SU-DHL-6 (cell line): ENCODE results near the gene SPACA9.

Experiments
- H2AFZ ChIP-seq: fragments of 200-600 bp; sonication (generic); 2 replicates; pipeline ENCODE4 v1.6.1; 2014; ENCODE audit warnings: low read depth, mild to moderate bottlenecking, moderate library complexity, mixed read lengths, antibody characterized with exemption, low read length; ENCODE audit not compliant: severe bottlenecking
- H3F3A ChIP-seq: fragments of 200-600 bp; shearing (Covaris generic); 2 replicates; pipeline ENCODE4 v1.6.0; 2016; ENCODE audit warnings: antibody characterized with exemption, mild to moderate bottlenecking; ENCODE audit not compliant: insufficient read depth
- H3K27ac ChIP-seq: fragments of 200-600 bp; sonication (generic); 2 replicates; pipeline ENCODE4 v1.5.1; 2016; ENCODE audit warnings: low read depth, mild to moderate bottlenecking, low read length, moderate library complexity, mixed read lengths
- H3K27me3 ChIP-seq: fragments of 200-600 bp; sonication (generic), shearing (Covaris generic); 2 replicates; pipeline ENCODE4 v1.6.0; 2014; ENCODE audit warnings: mild to moderate bottlenecking, low read length
- H3K36me3 ChIP-seq: fragments of 200-600 bp; sonication (generic); 2 replicates; pipeline ENCODE4 v1.6.1; 2014; ENCODE audit warnings: mild to moderate bottlenecking, low read length, mixed read lengths
- H3K4me2 ChIP-seq: fragments of 300-600, 200-600 bp; shearing (Covaris generic), sonication (generic); 2 replicates; pipeline ENCODE4 v1.6.0; 2014; ENCODE audit warnings: low read length, low read depth, mild to moderate bottlenecking; ENCODE audit not compliant: poor library complexity, severe bottlenecking
- H3K4me3 ChIP-seq: fragments of 200-600 bp; sonication (generic); 2 replicates; pipeline ENCODE4 v1.5.1; 2014; ENCODE audit warnings: antibody characterized with exemption, low read length, mild to moderate bottlenecking, mixed read lengths; ENCODE audit not compliant: insufficient read depth, poor library complexity, severe bottlenecking
- H3K79me2 ChIP-seq: fragments of 200-600 bp; sonication (generic); 2 replicates; pipeline ENCODE4 v1.6.1; 2014; ENCODE audit warnings: mild to moderate bottlenecking, low read length, moderate library complexity; ENCODE audit not compliant: insufficient read depth
- H3K9ac ChIP-seq: fragments of 200-600 bp; sonication (generic); 2 replicates; pipeline ENCODE4 v1.7.0; 2014; ENCODE audit warnings: mild to moderate bottlenecking, low read length
- H3K9me2 ChIP-seq: fragments of 200-600 bp; sonication (generic); replicated peaks from 2 replicates; pipeline ENCODE4 v1.6.1; 2014; ENCODE audit warnings: low read length; ENCODE audit not compliant: insufficient read depth
- H3K9me3 ChIP-seq: fragments of 200-600 bp; sonication (generic); 2 replicates; pipeline ENCODE4 v1.6.1; 2014; ENCODE audit warnings: low read length, mixed read lengths; ENCODE audit not compliant: insufficient read depth
- H4K20me1 ChIP-seq: fragments of 200-600 bp; sonication (generic); 2 replicates; pipeline ENCODE4 v1.6.1; 2014; ENCODE audit warnings: low read depth, mild to moderate bottlenecking, antibody characterized with exemption, low read length, moderate library complexity, mixed read lengths
- EZH2phosphoT487 ChIP-seq: fragments of 200-600 bp; sonication (generic), shearing (Covaris generic); conservative IDR thresholded peaks from 2 replicates; pipeline ENCODE4 v1.6.1; 2018; ENCODE audit warnings: mild to moderate bottlenecking, antibody characterized with exemption, low read length, moderate library complexity, mixed read lengths
- TF ChIP-seq, protein P1 (sequence below): fragments of 200-600 bp; sonication (generic); IDR thresholded peaks from one replicate; pipeline ENCODE4 v1.5.1; 2017; ENCODE audit warnings: antibody characterized with exemption, mild to moderate bottlenecking, low read length, moderate library complexity; ENCODE audit not compliant: insufficient read depth, poor library complexity, severe bottlenecking

The SPACA9 gene

GRCh38 chr9:132857616-132858342, 20.9 kb upstream of the SPACA9 start:
- Histone ChIP-seq H3F3A (no peaks in the 10 kb centered on the region), H3K27ac (no peak overlapping the region), H3K9me3 (no peaks in the 10 kb centered on the region), H3K9ac (no peak overlapping the region), H2AFZ (no peak overlapping the region), H3K4me2 (no peak overlapping the region), H3K79me2 (no peaks in the 10 kb centered on the region), H3K4me3 (no peak overlapping the region), H3K27me3 (no peaks in the 10 kb centered on the region), H4K20me1 (no peaks in the 10 kb centered on the region), H3K9me2 (no peaks in the 10 kb centered on the region), H3K36me3 (no peaks in the 10 kb centered on the region)
- TF ChIP-seq, protein P1, sequence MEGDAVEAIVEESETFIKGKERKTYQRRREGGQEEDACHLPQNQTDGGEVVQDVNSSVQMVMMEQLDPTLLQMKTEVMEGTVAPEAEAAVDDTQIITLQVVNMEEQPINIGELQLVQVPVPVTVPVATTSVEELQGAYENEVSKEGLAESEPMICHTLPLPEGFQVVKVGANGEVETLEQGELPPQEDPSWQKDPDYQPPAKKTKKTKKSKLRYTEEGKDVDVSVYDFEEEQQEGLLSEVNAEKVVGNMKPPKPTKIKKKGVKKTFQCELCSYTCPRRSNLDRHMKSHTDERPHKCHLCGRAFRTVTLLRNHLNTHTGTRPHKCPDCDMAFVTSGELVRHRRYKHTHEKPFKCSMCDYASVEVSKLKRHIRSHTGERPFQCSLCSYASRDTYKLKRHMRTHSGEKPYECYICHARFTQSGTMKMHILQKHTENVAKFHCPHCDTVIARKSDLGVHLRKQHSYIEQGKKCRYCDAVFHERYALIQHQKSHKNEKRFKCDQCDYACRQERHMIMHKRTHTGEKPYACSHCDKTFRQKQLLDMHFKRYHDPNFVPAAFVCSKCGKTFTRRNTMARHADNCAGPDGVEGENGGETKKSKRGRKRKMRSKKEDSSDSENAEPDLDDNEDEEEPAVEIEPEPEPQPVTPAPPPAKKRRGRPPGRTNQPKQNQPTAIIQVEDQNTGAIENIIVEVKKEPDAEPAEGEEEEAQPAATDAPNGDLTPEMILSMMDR = no peak
- no peak for TF ChIP-seq EZH2phosphoT487

DNA sequence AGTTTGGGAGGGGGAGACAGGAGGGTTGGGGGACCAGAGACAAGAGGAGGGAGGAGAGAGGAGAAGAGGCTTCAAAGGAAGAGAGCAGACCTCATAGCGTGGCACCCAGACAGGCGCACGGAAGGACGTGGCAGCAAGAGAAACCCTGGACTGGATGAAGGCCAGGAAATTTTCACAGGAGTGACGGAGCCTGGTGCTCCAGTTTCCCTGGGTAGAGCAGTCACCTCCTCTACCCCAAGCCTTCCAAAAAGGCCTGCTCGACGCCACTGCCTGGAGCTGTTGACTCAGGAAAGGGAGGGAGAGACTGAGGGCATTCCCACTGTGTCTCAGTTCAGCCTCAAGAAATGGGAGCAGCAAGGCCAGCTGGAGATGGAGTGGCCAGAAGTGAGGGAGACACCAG, 19.9 kb upstream of the SPACA9 start:
- Histone ChIP-seq H3K27me3 (no peaks in the 10 kb centered on the region), H3K79me2 (no peaks in the 10 kb centered on the region), H3K27ac (no peak overlapping the region), H3K9me3 (no peaks in the 10 kb centered on the region), H3F3A (no peaks in the 10 kb centered on the region), H2AFZ (no peak overlapping the region), H4K20me1 (no peaks in the 10 kb centered on the region), H3K9ac (no peak overlapping the region), H3K36me3 (no peaks in the 10 kb centered on the region), H3K9me2 (no peaks in the 10 kb centered on the region), H3K4me3 (no peak overlapping the region), H3K4me2 (no peak overlapping the region)
- TF ChIP-seq, protein P1 = no peak
- no peak for TF ChIP-seq EZH2phosphoT487

- no peak overlapping the region for H2AFZ ChIP-seq
- no peaks in the 10 kb centered on the region for H3K36me3 ChIP-seq
- no peaks in the 10 kb centered on the region for H4K20me1 ChIP-seq
- H3K4me3 ChIP-seq = no peak overlapping the region
- H3K9ac ChIP-seq = no peak overlapping the region
- TF ChIP-seq, protein P1 = no peak
- TF ChIP-seq EZH2phosphoT487 = no peak
- no peaks in the 10 kb centered on the region for H3K9me2 ChIP-seq
- no peaks in the 10 kb centered on the region for H3K79me2 ChIP-seq
- no peaks in the 10 kb centered on the region for H3K9me3 ChIP-seq
- H3K27ac ChIP-seq = no peak overlapping the region
- no peaks in the 10 kb centered on the region for H3F3A ChIP-seq
- H3K4me2 ChIP-seq = no peak overlapping the region
- H3K27me3 ChIP-seq = no peaks in the 10 kb centered on the region
These were observed 17.0 kb upstream of the SPACA9 start for GRCh38 chr9:132861666-132862065.
